Epithelial cell of alveolus of lung (primary cell): ENCODE results near the gene PICALM. TPM values are rescaled to one million over a fixed set of nuclear protein-coding genes. Genes with fewer than 3 reads are reported as not detected.

Source experiments
- total RNA-seq: library from RNA; depleted of rRNA; stranded (reverse); fragments of >200 nt; gene quantifications from 2 replicates; pipeline ENCODE4 v1.2.1, GENCODE V29; 2015

The PICALM gene, protein sequence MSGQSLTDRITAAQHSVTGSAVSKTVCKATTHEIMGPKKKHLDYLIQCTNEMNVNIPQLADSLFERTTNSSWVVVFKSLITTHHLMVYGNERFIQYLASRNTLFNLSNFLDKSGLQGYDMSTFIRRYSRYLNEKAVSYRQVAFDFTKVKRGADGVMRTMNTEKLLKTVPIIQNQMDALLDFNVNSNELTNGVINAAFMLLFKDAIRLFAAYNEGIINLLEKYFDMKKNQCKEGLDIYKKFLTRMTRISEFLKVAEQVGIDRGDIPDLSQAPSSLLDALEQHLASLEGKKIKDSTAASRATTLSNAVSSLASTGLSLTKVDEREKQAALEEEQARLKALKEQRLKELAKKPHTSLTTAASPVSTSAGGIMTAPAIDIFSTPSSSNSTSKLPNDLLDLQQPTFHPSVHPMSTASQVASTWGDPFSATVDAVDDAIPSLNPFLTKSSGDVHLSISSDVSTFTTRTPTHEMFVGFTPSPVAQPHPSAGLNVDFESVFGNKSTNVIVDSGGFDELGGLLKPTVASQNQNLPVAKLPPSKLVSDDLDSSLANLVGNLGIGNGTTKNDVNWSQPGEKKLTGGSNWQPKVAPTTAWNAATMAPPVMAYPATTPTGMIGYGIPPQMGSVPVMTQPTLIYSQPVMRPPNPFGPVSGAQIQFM
- 119 and 133 TPM in 2 replicates for total RNA-seq

DNA sequence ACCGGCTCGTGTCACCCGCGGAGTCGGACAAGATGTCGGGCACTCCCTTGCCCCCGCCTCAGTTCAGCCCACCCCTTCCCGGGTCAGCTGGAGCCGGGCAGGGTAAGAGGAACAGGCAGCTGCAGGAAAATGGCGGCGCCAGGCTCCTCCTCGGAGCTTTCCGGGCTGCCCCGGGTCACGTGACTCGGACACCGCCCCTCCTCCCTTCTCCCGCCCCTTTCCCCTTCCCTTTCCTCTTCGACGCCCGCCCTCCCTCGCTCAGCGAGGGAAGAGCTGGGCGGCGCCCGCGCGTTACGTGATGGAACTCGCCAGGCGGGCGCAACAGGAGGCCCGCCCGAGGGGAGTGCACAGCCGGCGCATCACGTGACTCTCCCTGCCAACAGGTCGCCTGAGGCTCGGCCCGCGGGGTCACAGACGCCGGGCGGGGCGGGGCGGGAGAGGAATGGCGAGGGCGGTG is at the start of gene PICALM:
Gene PICALM, minus strand, starts transcription at position 134 of the 457 bp plus-strand sequence. CDS start 304 bp downstream, outside the sequence.

Other genes starting within 250 kb of the PICALM start
- gene CCDC83, start 213.7 kb downstream of the PICALM start, total RNA-seq = not detected in 2 replicates
- 11.2 and 12.2 TPM in 2 replicates for gene EED, start 175.7 kb upstream of the PICALM start, total RNA-seq
- 33.1 and 57.1 TPM in 2 replicates for gene HIKESHI, start 233.2 kb upstream of the PICALM start, total RNA-seq